Measurements from ENCODE around the gene RAB40B. TPM values are rescaled to one million over a fixed set of nuclear protein-coding genes. Genes with fewer than 3 reads are reported as not detected.

RAB40B gene
- total RNA-seq, 6 experiments from 2014 or later: 3.7 to 12.5 (median 9.3) TPM

- DNase-seq (peak in 1 of 3 donors; percentile 37), ATAC-seq (no peak)
- no peaks in the 10 kb centered on the region for H3K4me1 ChIP-seq
- H3K9me3 ChIP-seq: no peaks in the 10 kb centered on the region
- no peaks in the 10 kb centered on the region for H3K36me3 ChIP-seq
- H3K4me3 ChIP-seq: no peak overlapping the region
- H3K27ac ChIP-seq: no peak overlapping the region
- intact Hi-C loops (cut with DNase I): loop anchor here in 1 of 2 donors (10.0 kb wide), 1 partner anchor 87 kb away; the partner anchor contains the start of gene TBCD
- no CpG with 5 or more reads among the region's 16 CpGs for WGBS (ENCODE audit: insufficient coverage, low coverage, low lambda C conversion rate, missing lambda C conversion rate)
- TF ChIP-seq POLR2A (IDR thresholded peaks at IDR 0.05) (no peak), CTCF (IDR thresholded peaks at IDR 0.05) (no peak)
- no peaks in the 10 kb centered on the region for H3K27me3 ChIP-seq
These were observed 30.4 kb downstream of the RAB40B start for GRCh38 chr17:82668024-82668630.

- intact Hi-C loops (cut with DNase I): loop anchor here in 1 of 2 donors (10.0 kb wide), 1 partner anchor 87 kb away; the partner anchor contains the start of gene TBCD
- DNase-seq: peak in 2 of 3 donors; percentile 6 to 41
- no CpG with 5 or more reads among the region's 15 CpGs for WGBS (ENCODE audit: insufficient coverage, low coverage, low lambda C conversion rate, missing lambda C conversion rate)
- no peak for TF ChIP-seq CTCF (IDR thresholded peaks at IDR 0.05)
- TF ChIP-seq POLR2A (IDR thresholded peaks at IDR 0.05): no peak
- Histone ChIP-seq H3K9me3 (no peaks in the 10 kb centered on the region), H3K4me1 (no peaks in the 10 kb centered on the region), H3K4me3 (no peak overlapping the region), H3K27ac (no peak overlapping the region), H3K36me3 (no peaks in the 10 kb centered on the region), H3K27me3 (no peaks in the 10 kb centered on the region)
- no peak for ATAC-seq
These were observed 30.9 kb downstream of the RAB40B start for GRCh38 chr17:82667668-82668000.

- H3K4me3 ChIP-seq: no peak overlapping the region
- no peak for TF ChIP-seq CTCF (IDR thresholded peaks at IDR 0.05)
- no peak for TF ChIP-seq POLR2A (IDR thresholded peaks at IDR 0.05)
- no peak overlapping the region for H3K27ac ChIP-seq
- ATAC-seq (no peak), DNase-seq (peak in 1 of 3 donors; percentile 48)
- H3K9me3 ChIP-seq: no peaks in the 10 kb centered on the region
- H3K36me3 ChIP-seq: no peaks in the 10 kb centered on the region
- 100% methylated on average over 2 of the region's 28 CpGs for WGBS (ENCODE audit: insufficient coverage, low coverage, low lambda C conversion rate, missing lambda C conversion rate)
- H3K4me1 ChIP-seq: no peaks in the 10 kb centered on the region
- intact Hi-C loops (cut with DNase I): loop anchor here in 1 of 2 donors (10.0 kb wide), 1 partner anchor 88 kb away; the partner anchor contains the start of gene TBCD
- H3K27me3 ChIP-seq: no peaks in the 10 kb centered on the region
These were observed 31.4 kb downstream of the RAB40B start for GRCh38 chr17:82666931-82667667.

GRCh38 chr17:82665891-82666290, 32.6 kb downstream of the RAB40B start:
- H3K36me3 ChIP-seq: no peaks in the 10 kb centered on the region
- H3K4me3 ChIP-seq: no peak overlapping the region
- no peak overlapping the region for H3K27ac ChIP-seq
- DNase-seq (peak in 2 of 3 donors; percentile 18 to 27), ATAC-seq (no peak)
- intact Hi-C loops (cut with DNase I): loop anchor here in 1 of 2 donors (10.0 kb wide), 1 partner anchor 89 kb away; the partner anchor contains the start of gene TBCD
- WGBS (ENCODE audit: insufficient coverage, low coverage, low lambda C conversion rate, missing lambda C conversion rate): 80% methylated on average over 3 of the region's 6 CpGs
- TF ChIP-seq CTCF (IDR thresholded peaks at IDR 0.05) (no peak), POLR2A (IDR thresholded peaks at IDR 0.05) (no peak)
- no peaks in the 10 kb centered on the region for H3K9me3 ChIP-seq
- no peaks in the 10 kb centered on the region for H3K27me3 ChIP-seq
- H3K4me1 ChIP-seq: no peaks in the 10 kb centered on the region

Data from right lobe of liver (tissue), 6 donors.